ENCODE measurements around the gene CCSER1. TPM values are rescaled to one million over a fixed set of nuclear protein-coding genes. Genes with fewer than 3 reads are reported as not detected.

CCSER1 gene
- total and polyA plus RNA-seq, 10 donors: 1.3 to 30.4 (median 20.4) TPM

GRCh38 chr4:91577864-91578263, 1450.7 kb downstream of the CCSER1 start:
- Histone ChIP-seq H3K4me1 (no peaks in the 10 kb centered on the region), H3K36me3 (no peaks in the 10 kb centered on the region), H3K27ac (no peak overlapping the region), H3K4me3 (no peak overlapping the region), H3K27me3 (replicated peaks in 1 of 7) (no peaks in the 10 kb centered on the region), H3K9me3 (peaks cover 0 to 17% (median 2%) of the 10 kb centered on the region in 8 donors)
- intact Hi-C loops (cut with DNase I; ENCODE audit: low total_unique reads): no loop called here
- DNase-seq: no peak
- TF ChIP-seq POLR2A (IDR thresholded peaks at IDR 0.05) (no peak), POLR2AphosphoS5 (IDR thresholded peaks at IDR 0.05) (no peak)
- TF ChIP-seq, protein P1, sequence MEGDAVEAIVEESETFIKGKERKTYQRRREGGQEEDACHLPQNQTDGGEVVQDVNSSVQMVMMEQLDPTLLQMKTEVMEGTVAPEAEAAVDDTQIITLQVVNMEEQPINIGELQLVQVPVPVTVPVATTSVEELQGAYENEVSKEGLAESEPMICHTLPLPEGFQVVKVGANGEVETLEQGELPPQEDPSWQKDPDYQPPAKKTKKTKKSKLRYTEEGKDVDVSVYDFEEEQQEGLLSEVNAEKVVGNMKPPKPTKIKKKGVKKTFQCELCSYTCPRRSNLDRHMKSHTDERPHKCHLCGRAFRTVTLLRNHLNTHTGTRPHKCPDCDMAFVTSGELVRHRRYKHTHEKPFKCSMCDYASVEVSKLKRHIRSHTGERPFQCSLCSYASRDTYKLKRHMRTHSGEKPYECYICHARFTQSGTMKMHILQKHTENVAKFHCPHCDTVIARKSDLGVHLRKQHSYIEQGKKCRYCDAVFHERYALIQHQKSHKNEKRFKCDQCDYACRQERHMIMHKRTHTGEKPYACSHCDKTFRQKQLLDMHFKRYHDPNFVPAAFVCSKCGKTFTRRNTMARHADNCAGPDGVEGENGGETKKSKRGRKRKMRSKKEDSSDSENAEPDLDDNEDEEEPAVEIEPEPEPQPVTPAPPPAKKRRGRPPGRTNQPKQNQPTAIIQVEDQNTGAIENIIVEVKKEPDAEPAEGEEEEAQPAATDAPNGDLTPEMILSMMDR (IDR thresholded peaks at IDR 0.05 in 8 of 11, conservative IDR thresholded peaks at IDR 0.05 in 3 of 11): no peak

GRCh38 chr4:91590260-91590659, 1463.1 kb downstream of the CCSER1 start:
- TF ChIP-seq POLR2A (IDR thresholded peaks at IDR 0.05) (no peak), POLR2AphosphoS5 (IDR thresholded peaks at IDR 0.05) (no peak)
- TF ChIP-seq, protein P1 (IDR thresholded peaks at IDR 0.05 in 8 of 11, conservative IDR thresholded peaks at IDR 0.05 in 3 of 11): no peak
- intact Hi-C loops (cut with DNase I; ENCODE audit: low total_unique reads): no loop called here
- Histone ChIP-seq H3K36me3 (no peaks in the 10 kb centered on the region), H3K27ac (no peak overlapping the region), H3K4me3 (no peak overlapping the region), H3K4me1 (no peaks in the 10 kb centered on the region), H3K27me3 (replicated peaks in 1 of 7) (no peaks in the 10 kb centered on the region), H3K9me3 (peaks cover 0 to 5% (median 0%) of the 10 kb centered on the region in 8 donors)
- 44 to 63% (median 62%) methylated on average over 3 of the region's 3 CpGs for WGBS, 5 donors
- no peak for DNase-seq

DNA sequence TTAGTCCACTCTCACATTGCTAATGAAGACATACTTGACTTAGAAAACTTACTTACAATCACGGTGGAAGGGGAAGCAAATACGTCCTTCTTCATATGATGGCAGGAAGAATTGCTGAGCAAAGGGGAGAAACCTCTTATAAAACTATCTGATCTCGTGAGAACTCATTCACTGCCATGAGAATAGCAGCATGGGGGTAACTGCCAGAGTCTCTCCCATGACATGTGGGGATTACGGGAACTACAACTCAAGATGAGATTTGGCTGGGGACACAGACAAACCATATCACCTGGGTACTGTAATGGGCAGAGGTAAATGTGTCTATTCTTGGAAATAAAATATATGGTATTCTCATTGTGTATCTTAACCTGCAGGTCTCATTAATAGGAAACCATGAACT, 1464.9 kb downstream of the CCSER1 start:
- H3K9me3 ChIP-seq: peaks cover 0 to 5% (median 0%) of the 10 kb centered on the region in 8 donors
- intact Hi-C loops (cut with DNase I; ENCODE audit: low total_unique reads): no loop called here
- 57 to 89% (median 82%) methylated on average over 4 of the region's 4 CpGs for WGBS, 5 donors

GRCh38 chr4:91596718-91597117, 1469.5 kb downstream of the CCSER1 start:
- Histone ChIP-seq H3K36me3 (no peaks in the 10 kb centered on the region), H3K4me3 (no peak overlapping the region), H3K27me3 (replicated peaks in 1 of 7) (no peaks in the 10 kb centered on the region), H3K27ac (no peak overlapping the region), H3K9me3 (peaks cover 0 to 5% (median 0%) of the 10 kb centered on the region in 8 donors), H3K4me1 (no peaks in the 10 kb centered on the region)
- intact Hi-C loops (cut with DNase I; ENCODE audit: low total_unique reads): no loop called here
- DNase-seq: no peak
- TF ChIP-seq POLR2AphosphoS5 (IDR thresholded peaks at IDR 0.05): no peak
- TF ChIP-seq, protein P1 (IDR thresholded peaks at IDR 0.05 in 8 of 11, conservative IDR thresholded peaks at IDR 0.05 in 3 of 11): no peak
- TF ChIP-seq POLR2A (IDR thresholded peaks at IDR 0.05): no peak
- 30 to 55% (median 52%) methylated on average over 2 of the region's 2 CpGs for WGBS, 5 donors

More for the DNA sequence above, 1464.9 kb downstream of the CCSER1 start:
- no peak overlapping the region for H3K4me3 ChIP-seq
- no peak overlapping the region for H3K27ac ChIP-seq
- H3K27me3 ChIP-seq (replicated peaks in 1 of 7): no peaks in the 10 kb centered on the region
- TF ChIP-seq POLR2AphosphoS5 (IDR thresholded peaks at IDR 0.05) (no peak), POLR2A (IDR thresholded peaks at IDR 0.05) (no peak)
- TF ChIP-seq, protein P1 (IDR thresholded peaks at IDR 0.05 in 8 of 11, conservative IDR thresholded peaks at IDR 0.05 in 3 of 11): no peak
- DNase-seq: no peak
- H3K36me3 ChIP-seq: no peaks in the 10 kb centered on the region
- H3K4me1 ChIP-seq: no peaks in the 10 kb centered on the region
